Keratinocyte (primary cell): ENCODE results near the gene SLC26A8.
"Not testable (repeated sequence)": the region's sequence is repeated elsewhere in the genome, so short reads cannot be mapped to it uniquely, and the experiment has no call there.

ENCODE experiments used
- CTCF ChIP-seq, 3 experiments: IDR thresholded peaks in 1 of 3; conservative IDR thresholded peaks in 1 of 3; optimal IDR thresholded peaks in 1 of 3; 2 replicates in 2 of 3; 3 replicates in 1 of 3; pipeline versions ENCODE3 to v1.5.1; 2011; ENCODE audit warnings: low read length in 3 of 3, mild to moderate bottlenecking in 3 of 3, moderate library complexity in 2 of 3, control low read depth in 1 of 3, inconsistent platforms in 1 of 3; ENCODE audit not compliant: insufficient read depth in 2 of 3; ENCODE audit errors: extremely low read depth in 1 of 3
- EZH2 ChIP-seq: IDR thresholded peaks from one replicate; pipeline ENCODE4 v1.6.1; 2012; ENCODE audit warnings: inconsistent platforms, mild to moderate bottlenecking, low read length, moderate library complexity

DNA sequence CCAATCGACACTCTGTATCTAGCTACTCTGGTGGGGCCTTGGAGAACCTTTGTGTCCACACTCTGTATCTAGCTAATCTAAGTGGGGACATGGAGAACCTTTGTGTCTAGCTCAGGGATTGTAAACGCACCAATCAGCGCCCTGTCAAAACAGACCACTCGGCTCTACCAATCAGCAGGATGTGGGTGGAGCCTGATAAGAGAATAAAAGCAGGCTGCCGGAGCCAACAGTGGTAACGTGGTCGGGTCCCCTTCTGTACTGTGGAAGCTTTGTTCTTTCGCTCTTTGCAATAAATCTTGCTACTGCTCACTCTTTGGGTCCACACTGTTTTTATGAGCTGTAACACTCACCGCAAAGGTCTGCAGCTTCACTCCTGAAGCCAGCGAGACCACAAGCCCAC, 92.6 kb downstream of the SLC26A8 start:
- TF ChIP-seq CTCF (optimal IDR thresholded peaks at IDR 0.05 in 1 of 3, IDR thresholded peaks at IDR 0.05 in 1 of 3, conservative IDR thresholded peaks at IDR 0.05 in 1 of 3; ENCODE audit: extremely low read depth in 1 of 3, insufficient read depth in 2 of 3, low read length in 3 of 3); EZH2: not testable (repeated sequence)
